Stimulated activated CD4-positive, alpha-beta T cell treated with anti-CD3 and anti-CD28 coated beads, Interleukin-1b, Interleukin-23, amount 100 ng/mL, for 24 hours (primary cell): Measurements from ENCODE around the gene RPL19.
A peak's percentile ranks its signal among the peaks of the same experiment; 100 is the strongest.

Experiments
- DNase-seq, 4 experiments: peaks; one replicate each; pipeline ENCODE4 v3.0.0-alpha.2; 2020; ENCODE audit warnings: low read depth in 4 of 4, low spot score in 1 of 4

Gene RPL19

DNA sequence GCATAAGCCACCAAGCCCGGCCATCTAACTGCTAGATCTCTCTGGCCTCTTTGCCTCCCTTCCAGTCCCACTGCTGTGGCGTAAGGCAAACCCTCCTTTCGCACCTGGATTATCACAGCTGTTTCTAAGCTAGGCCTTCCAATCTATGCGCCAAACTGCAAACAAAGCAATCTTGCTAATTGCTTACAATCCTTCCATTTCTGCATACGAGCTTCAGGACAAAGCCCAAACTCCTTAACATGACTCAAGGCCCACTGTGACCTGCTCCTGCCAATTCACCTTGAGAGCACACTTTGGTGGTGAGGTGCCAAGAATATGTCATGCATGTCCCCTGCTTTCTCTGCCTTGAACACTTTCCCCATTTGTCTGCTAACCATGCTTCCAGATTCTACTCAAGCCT lies 28.1 kb upstream of the RPL19 start:
- DNase-seq: no peak

DNA sequence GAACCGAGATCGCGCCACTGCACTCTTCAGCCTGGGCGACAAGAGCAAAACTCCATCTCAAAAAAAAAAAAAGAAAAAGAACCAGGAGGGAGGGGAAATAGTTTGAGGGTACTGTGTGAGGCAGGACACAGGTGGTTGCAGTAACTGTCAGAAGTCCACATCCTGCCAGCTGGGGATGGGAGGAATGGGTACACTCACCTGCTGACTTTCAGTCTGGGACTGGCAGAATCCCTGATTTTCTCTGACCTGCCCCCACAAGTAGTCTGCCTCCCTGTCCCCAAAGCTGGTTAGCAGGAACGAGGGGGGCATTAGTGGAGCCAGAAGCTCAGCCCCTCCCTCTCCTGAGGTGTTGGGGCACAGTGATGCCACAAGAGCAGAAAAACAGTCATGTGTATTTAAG lies 27.0 kb upstream of the RPL19 start:
- no peak for DNase-seq

DNA sequence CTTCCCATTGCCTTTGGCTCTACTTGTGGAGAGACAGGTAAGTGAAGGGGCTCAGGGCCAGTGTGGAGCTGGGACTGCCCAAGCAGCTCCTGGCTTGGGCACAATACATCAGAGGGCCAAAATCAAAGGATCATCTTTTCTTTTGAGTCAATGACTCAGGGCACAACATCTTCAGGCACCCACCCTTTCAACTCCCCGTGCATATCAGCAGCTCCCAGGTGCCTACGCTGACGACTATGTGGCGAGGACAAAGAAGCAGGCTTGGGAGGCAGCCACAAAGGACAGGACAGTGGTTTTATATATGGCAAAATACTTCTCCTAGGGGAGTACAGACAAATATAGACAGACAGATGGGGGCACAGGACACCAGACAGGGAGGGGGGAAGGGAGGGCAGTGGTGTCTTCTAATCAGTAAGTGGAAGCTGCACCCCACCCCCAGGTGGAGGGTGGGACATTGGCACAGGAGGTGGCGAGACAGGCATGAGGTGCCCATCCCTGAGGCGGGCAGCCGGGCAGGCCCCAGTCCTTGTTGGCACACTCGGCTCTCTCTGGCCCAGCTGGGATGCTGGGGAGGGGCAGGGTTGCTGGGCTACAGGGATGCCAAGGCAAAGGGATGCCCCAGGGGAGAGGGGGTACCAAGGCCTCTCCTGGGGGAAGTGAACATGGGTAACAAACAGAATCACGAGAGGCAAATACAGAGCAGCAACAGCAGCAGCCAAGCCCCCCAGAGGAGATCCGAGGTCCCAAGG lies 26.4 kb upstream of the RPL19 start:
- no peak for DNase-seq

DNA sequence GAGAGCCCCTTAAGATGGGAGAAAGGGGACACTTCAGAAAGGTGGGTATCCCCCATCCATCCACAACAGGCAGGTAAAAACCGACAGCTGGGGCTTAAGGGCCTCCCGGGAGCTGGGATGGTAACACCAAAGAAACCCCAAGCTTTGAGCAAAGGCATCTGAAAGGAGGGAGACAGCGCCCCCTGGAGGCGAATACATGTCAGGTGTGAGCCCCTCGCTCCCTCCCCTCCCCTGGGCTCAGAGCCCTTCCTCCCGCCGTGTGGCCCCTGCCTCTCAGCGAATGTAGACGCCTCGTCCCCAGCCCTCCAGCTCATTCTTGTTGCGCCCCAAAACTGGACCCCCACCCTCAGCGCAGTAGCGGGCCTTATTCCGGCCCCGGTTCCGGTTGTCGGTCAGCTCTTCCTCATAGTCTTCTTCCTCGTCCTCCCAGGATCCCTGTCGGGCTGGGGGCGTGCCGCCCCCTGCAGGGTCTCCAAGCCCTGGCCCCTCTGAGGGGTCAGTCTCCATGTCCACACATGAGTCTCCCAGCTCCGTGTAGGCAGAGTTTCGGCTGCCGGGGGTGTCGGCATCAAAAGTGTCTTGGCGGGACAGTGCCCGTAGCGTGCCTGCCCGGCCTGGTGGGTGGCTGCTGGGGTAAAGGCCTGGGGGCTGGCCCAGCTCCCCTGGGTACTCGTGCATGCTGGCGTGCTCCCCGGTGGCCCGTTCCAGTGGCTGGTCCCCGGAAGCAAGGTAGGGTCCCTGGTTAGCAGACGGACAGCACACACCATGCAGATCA lies 25.0 kb upstream of the RPL19 start:
- DNase-seq: peak; percentile 61 to 65 (median 64)

DNA sequence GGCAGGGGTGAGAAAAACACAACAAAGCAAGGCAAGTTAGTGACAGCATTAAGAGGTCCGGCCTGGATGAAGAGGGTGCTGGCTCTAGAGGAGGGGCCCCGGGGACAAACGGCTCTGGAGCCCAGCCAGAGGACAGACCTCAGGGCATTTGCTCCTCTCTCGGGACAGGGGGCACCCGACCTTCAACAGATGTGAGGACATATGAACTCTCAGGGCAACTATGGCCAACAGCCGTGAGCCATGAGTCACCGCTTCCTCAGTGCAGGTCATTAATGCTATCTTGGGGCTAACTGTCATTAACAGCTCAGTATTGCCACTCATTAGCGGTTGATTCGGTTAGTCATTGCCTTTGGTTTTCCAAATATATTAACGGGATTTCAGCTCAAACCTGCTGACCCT lies 24.4 kb upstream of the RPL19 start:
- DNase-seq: no peak

DNA sequence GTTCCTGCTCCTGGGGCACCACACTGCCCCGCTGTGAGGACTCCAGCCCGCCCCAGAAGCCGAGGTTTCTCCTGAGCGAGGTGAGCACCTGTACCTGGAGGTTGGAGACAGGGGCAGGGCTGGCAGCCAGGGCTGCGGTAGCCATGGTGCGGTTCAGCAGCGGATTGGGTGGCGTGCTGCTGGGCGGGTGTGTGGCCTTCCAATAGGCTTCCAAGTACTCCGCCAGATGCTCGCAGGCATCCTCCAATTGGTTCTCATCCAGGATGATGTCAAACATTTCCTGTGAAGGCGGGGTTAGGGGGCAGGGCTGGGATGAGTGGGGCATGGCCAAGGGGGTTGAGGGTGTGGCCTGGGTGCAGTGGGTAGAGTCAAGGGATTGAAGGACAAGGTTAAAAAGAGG lies 22.8 kb upstream of the RPL19 start:
- no peak for DNase-seq

DNA sequence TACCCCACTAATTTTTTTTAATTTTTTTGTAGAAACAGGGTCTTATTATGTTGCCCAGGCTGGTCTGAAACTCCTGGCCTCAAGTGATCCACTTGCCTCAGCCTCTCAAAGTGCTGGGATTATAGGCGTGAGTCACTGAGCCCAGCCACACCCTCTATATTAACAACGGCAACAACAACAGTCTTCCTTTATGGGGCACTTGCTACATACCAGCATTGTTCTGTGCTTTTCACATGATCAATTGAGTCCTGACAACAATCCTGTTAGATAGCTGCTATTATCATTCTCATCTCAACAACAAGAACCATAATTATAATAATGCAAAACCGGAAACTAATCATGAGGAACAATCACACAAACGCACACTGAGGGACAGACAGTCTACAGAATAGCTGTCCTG lies 21.5 kb upstream of the RPL19 start:
- no peak for DNase-seq

DNA sequence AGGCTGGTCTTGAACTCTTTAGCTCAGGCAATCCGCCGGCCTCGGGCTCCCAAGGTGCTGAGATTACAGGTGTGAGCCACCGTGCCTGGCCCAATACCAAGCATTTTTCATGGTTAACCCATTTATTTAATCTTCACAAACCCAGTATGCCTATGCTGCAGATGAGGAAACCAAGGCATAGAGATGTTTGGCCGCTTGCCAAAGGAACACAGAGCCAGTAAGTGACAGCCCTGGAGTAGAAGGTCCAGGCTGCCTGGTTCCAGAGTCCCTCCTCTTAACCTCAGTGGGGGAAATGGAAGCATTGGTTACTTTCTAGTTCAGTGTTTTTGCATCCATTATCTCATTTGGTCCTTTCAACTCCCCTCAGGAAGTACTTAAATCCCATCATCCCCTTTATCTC lies 18.8 kb upstream of the RPL19 start:
- DNase-seq: no peak

DNA sequence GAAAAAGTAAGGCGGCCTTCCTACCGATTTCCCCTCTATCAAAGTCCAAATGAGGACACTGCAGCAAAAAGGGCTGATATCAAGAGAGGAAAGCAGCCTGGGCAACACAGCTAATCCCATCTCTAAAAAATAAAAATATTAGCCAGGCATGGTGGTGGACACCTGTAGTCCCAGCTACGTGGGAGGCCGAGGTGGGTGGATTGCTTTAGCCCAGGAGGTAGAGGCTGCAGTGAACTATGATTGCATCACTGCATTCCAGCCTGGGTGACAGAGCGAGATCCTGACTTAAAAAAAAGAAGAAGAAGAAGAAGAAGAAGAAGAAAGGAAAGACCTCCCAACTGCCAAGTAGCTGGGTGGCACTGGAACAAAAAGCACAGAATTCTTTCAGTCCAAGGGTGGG lies 17.0 kb upstream of the RPL19 start:
- no peak for DNase-seq

DNA sequence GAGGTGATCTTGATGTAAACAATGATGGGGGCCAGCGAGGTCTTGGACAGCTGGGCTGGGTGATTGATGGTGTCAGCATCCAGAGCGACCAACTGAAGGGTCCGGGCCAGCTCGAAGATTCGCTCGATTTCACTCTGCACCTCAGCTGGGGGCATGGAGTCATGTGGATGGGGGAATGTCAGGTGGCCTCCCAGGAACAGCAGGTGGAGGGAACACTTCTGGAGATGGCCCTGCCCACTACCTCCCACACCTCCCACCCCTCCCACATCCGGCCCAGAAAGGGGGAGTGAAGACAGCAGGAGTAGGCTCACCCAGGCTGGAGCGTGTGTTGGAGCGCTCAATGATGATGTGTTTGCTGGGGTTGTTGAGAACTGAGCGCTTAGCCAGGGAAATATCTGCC lies 16.4 kb upstream of the RPL19 start:
- DNase-seq: no peak

DNA sequence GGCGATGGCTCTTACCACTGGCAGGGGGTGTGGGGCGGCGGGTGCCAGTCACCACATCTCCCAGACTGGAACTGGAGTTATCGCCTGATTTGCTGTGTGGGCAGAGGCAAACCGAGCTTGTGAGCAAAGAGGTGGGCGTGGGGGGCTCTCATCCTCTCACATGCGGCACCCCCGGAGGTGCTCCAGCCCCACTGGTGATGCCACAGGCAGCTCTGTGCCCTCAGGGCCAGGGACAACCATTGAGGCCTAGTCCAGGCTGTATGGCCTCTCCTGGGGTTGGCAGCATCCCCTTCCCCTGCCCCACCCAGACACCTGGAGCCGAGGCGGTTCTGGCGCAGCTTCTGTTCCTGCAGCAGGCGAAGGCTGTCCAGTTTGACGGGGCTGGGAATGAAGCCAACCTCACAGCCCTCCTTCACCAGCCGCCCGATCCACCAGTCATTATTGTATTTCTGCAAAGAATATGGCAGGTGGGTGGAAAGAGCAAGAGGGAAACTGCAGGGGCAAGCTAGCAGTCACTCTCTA lies 13.5 kb upstream of the RPL19 start:
- DNase-seq: no peak

DNA sequence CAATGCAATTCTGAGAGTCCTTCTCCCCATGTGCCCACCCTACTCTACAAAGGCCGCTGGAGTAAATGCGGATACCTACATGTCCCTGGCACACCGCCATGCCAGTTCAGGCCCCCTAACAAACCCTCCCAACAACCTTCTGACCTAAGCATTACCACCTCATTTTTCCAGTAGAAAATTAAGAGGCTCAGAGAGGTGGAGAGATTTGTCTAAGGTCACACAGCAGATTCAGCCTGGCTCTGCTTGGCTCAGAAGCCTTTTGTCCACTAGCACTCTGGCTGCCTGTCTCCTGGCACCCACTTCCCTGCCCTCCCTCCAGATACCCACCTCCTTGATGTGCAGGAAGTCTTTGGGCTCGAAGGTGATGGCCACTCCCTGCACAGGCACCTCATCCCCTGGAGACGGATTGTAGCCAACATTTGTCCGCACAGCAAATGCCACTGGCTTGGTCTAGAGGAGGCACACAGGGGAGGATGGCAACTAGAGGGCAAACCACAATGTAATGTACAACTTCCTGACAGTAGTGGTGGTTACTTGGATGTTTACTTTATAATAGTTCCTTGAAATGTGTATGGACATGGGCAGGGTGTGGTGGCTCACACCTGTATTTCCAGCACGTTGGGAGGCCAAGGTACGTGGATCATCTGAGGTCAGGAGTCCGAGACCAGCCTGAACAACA lies 12.8 kb upstream of the RPL19 start:
- no peak for DNase-seq

DNA sequence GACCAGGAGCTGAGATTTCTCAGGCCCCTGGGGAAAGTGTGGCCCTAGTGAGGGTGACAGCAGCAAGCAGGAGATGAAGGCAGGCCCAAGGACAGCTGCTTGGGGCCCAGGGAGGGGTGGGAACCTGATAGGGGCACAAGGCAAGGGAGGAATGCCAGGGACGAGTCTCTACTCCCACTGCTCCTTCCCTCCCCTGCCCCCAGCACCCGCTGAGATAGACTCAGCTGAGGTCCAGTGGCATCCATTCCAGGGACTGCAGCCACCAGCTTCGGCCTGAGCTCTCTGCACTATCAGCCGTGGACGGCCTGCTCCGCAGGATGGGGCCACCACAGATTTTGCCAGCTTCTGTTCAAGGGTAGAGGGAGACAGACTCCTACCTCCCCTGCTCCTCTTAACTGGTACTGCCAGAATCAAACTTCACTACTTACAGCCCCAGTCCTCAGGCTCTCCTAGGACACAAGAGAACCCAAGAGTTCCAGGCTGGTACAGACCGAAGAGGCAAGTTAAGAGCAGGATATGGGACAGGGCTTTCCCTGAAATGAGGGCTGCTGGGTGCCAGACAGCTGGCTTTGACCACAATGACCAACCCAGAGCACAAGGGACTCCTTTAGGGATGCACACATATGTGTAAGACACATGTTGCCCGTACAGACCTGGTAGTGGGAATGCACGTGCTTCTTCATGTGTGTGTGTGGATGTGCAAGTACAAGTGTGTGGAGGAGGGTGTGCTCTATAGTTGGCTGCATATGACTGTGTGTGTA lies 8.2 kb upstream of the RPL19 start:
- DNase-seq: no peak

DNA sequence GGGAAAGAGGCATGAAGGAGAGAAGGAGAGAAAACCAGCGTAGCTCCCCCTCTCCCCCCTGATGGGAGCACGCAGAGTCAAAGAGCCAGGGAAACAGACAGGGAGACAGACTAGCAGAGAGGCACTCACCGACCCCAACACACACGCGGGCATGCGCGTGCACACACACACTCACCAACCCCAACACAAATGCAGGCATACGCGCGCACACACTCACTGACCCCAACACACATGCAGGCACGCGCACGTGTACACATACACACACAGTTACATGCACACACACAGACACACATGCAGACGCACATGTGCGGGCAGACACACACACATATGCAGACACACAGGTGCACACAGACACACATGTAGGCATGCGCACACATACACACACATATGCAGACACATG lies 7.2 kb upstream of the RPL19 start:
- no peak for DNase-seq

DNA sequence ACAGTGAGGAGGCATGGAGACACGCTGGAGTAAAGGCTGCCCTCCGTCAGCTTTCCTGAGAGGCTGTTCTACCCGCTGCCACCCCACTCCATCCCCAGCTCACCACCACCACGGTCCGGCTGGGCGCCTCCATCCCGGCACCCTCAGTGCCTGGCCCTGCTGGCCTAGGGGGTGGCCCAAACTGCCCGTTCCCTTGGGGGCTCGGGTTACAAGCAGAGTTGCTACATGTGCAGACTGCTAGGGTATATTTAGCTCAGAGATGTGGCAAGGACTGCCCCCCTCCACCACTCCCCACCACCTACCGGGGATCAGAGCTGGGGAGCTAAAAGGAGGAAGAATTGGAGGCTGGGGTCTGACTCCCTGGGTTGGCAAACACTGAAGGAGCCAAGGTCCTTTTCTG lies 6.7 kb upstream of the RPL19 start:
- no peak for DNase-seq

DNA sequence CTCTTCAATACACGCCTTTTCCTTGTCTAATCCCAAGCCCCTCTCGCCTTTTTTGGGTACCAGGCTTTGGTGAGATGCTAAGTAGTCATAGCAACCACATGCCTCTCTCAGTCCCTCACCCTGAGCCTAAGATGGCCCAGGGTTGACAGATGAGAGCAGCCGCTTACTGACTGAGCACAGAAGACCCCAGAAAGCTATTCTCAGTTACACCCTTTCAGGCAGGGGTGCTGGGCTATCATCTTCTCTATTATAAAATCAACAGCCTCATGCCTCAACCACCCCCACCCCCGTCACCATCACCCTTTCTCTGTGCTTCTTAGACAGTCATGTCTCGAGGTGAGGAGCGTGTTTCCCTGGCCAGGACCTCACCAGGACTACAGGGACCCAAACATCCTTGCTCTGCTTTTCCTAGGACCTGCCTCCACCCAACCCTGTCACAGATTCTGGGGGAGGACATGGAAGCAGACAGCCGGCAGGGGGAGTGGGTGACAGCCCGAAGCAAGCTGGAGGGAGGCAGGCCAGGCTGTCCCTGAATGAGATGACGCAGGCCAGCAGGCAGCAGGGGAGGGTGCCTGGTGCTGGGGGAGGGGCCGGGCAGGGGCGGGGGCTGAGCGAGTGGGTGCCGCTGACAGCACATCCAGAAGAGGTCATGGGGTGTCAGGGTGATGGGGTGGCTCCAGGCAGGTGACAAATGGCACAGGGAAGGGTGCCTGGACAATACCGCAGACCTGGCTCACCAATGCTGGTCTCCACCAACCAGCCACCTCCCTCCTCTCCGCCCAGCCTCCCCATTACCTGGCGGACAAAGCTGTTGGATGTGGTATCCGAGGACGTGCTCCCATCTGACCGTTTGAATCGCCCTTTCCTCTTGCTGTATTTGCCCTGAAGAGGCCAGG lies 5.7 kb upstream of the RPL19 start:
- no peak for DNase-seq

DNA sequence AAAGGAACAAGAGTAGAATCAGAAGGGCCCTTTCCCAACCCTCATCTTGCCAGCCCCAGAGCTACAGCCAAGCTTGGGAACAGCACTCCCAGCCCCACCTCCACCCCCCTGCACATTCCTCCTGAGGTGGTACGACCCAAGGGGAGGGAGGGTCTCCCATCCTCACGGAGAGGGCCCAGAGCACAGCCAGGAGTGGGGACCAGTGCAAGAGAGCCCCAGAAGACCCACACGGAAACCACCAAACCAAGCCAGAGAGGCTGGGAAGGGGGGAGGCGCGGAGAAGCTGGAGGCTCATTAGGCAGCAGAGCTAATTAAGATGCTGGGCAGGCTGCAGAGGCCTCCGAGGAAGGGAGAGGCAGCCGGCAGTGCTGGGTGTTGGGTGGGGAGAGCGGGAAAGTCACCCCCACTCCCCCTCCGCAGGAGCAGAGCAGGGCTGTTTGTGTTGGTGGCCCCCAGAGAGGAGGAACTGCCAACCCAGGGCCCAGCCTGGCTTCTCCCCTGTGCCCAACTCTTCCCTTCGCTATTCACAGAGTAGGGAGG lies 5.0 kb upstream of the RPL19 start:
- DNase-seq: no peak

DNA sequence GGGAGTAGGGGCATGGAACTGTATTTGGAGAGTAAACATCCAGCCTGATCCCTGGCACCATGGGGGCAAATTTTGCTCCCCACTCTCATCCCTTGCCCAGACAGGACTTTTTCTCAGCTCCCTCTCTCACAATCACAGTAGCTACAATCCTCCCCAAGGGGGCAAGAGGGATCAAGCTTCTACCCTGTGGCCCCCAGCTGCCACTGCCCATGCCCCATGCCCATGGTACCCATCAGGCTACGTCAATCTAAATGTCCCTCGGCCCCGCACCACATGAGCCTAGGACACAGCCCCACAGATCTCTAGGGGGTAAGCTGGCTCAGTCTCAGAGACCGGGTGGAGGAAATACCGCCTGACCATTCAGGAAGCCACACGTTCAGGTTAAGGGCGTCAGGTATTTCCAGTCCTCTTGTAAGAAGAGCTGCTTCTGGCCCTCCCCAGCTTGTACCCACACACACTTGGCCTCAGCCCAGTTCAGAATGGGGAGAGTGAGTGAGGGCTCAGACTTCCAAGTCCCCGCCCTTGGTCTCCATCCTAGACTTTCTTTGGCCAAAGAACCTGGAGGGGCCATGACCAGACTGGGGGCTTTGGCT lies 4.4 kb upstream of the RPL19 start:
- no peak for DNase-seq

DNA sequence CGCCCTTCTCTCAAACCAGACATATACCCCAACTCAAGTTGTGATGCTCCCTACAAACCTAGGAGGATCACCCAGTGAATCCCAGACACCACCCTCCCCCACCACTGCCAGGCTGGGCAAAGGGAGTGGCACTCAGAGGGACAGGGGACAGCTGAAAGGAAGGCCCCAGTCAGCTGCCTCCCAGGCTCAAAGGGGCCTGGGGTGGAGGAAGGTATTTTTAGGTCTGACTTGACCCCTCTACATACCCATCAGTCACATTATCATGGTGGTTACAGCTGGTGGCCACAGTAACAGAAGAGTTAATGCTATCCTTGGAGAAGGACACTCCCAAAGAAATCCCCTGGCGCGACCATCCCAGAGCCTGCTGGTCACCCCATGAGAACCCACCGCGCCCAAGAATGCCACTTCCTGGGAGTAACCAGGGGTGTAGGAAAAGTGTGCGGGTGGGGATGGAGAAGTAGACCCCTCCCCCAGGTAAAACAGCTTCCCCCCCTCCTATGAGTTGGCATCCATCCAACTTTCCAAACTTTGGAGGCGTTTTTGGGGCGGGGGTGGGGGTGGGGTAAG lies 3.8 kb upstream of the RPL19 start:
- DNase-seq: no peak
